HG03342 (cell line): ENCODE data around the gene ZNF678.
"Not testable (repeated sequence)": the region's sequence is repeated elsewhere in the genome, so short reads cannot be mapped to it uniquely, and the experiment has no call there.

Experiments used
- ATAC-seq: cut with Tn5 transposase; IDR thresholded peaks from one replicate; pipeline ENCODE4 v1.9.1; 2021; ENCODE audit warnings: mild to moderate bottlenecking, moderate library complexity; ENCODE audit not compliant: unreplicated experiment

ZNF678 gene

GRCh38 chr1:227549892-227550291 lies 13.5 kb upstream of the ZNF678 start:
- no peak for ATAC-seq

- not testable (repeated sequence) for ATAC-seq
Measured at GRCh38 chr1:227551881-227552280, 11.5 kb upstream of the ZNF678 start.

GRCh38 chr1:227556288-227556687 lies 7.1 kb upstream of the ZNF678 start:
- ATAC-seq, result no peak

- no peak for ATAC-seq
Measured at GRCh38 chr1:227557962-227558725, 5.2 kb upstream of the ZNF678 start.

GRCh38 chr1:227558732-227559262 lies 4.6 kb upstream of the ZNF678 start:
- ATAC-seq, result no peak

GRCh38 chr1:227559499-227559898 lies 3.9 kb upstream of the ZNF678 start:
- no peak for ATAC-seq

- ATAC-seq, result no peak
Measured at GRCh38 chr1:227559926-227560325, 3.4 kb upstream of the ZNF678 start.

GRCh38 chr1:227560393-227561173 lies 2.8 kb upstream of the ZNF678 start:
- ATAC-seq, result no peak

- ATAC-seq, result no peak
Measured at GRCh38 chr1:227561241-227561907, 2.0 kb upstream of the ZNF678 start.

- ATAC-seq, result no peak
Measured at GRCh38 chr1:227562037-227562436, 1.3 kb upstream of the ZNF678 start.

- no peak for ATAC-seq
Measured at GRCh38 chr1:227562933-227563323, 428 bp upstream of the ZNF678 start.

GRCh38 chr1:227567256-227567655 lies 3.9 kb downstream of the ZNF678 start:
- ATAC-seq, result no peak

- no peak for ATAC-seq
Measured at GRCh38 chr1:227568593-227568992, 5.2 kb downstream of the ZNF678 start.

GRCh38 chr1:227572752-227573151 lies 9.4 kb downstream of the ZNF678 start:
- no peak for ATAC-seq

GRCh38 chr1:227574926-227575325 lies 11.6 kb downstream of the ZNF678 start:
- no peak for ATAC-seq

GRCh38 chr1:227576189-227576588 lies 12.8 kb downstream of the ZNF678 start:
- ATAC-seq, result no peak

GRCh38 chr1:227577500-227577899 lies 14.1 kb downstream of the ZNF678 start:
- ATAC-seq, result no peak

- ATAC-seq, result no peak
Measured at GRCh38 chr1:227583354-227583753, 20.0 kb downstream of the ZNF678 start.

GRCh38 chr1:227586733-227587132 lies 23.4 kb downstream of the ZNF678 start:
- ATAC-seq, result no peak

GRCh38 chr1:227587968-227588367 lies 24.6 kb downstream of the ZNF678 start:
- no peak for ATAC-seq

GRCh38 chr1:227588769-227589168 lies 25.4 kb downstream of the ZNF678 start:
- not testable (repeated sequence) for ATAC-seq
